Tibial nerve (tissue), 4 donors: ENCODE data around the gene GTF2F2. TPM values are rescaled to one million over a fixed set of nuclear protein-coding genes. Genes with fewer than 3 reads are reported as not detected.

ENCODE experiments used
- DNase-seq, 2 donors: peaks; one replicate each; pipeline ENCODE4 v3.0.0-alpha.2; 2019; ENCODE audit warnings: low spot score in 2 of 2
- H3K27ac ChIP-seq, 4 donors: fragments of 200-600 bp; sonication (generic) in 3 of 4; one replicate each; pipeline ENCODE4 v1.5.1; 2017 to 2019; ENCODE audit warnings: mild to moderate bottlenecking in 1 of 4
- H3K27me3 ChIP-seq, 2 donors: fragments of 200-600 bp; sonication (generic) in 1 of 2; one replicate each; pipeline versions ENCODE4 v1.5.1 to v1.6.0; 2017 to 2019
- H3K36me3 ChIP-seq, 3 donors: fragments of 200-600 bp; sonication (generic); one replicate each; pipeline ENCODE4 v1.5.1; 2018 to 2019
- H3K4me1 ChIP-seq, 4 donors: fragments of 200-600 bp; sonication (generic) in 3 of 4; one replicate each; pipeline ENCODE4 v1.5.1; 2017 to 2019
- H3K4me3 ChIP-seq, 4 donors: fragments of 200-600 bp; sonication (generic) in 3 of 4; one replicate each; pipeline ENCODE4 v1.5.1; 2017 to 2019; ENCODE audit warnings: mild to moderate bottlenecking in 1 of 4, moderate library complexity in 1 of 4
- H3K9me3 ChIP-seq, 4 donors: fragments of 200-600 bp; sonication (generic) in 3 of 4; one replicate each; pipeline ENCODE4 v1.5.1; 2017 to 2019
- CTCF ChIP-seq, 5 experiments: fragments of 200-600 bp in 3 of 5; fragments of 450-650 bp in 2 of 5; sonication (generic) in 3 of 5; IDR thresholded peaks; one replicate each; pipeline ENCODE4 v1.5.1; 2016 to 2019; ENCODE audit warnings: antibody characterized with exemption in 5 of 5, mild to moderate bottlenecking in 3 of 5, moderate library complexity in 2 of 5
- EP300 ChIP-seq, 2 donors: sonication (generic); formaldehyde crosslinking; IDR thresholded peaks; one replicate each; pipeline ENCODE4 v1.6.1; 2017; ENCODE audit warnings: antibody characterized with exemption in 2 of 2, mild to moderate bottlenecking in 1 of 2
- POLR2A ChIP-seq, 2 donors: fragments of 450-650 bp; IDR thresholded peaks; one replicate each; pipeline ENCODE4 v1.6.1; 2017; ENCODE audit warnings: antibody characterized with exemption in 2 of 2, mild to moderate bottlenecking in 2 of 2, moderate library complexity in 2 of 2
- WGBS, 2 donors: methylation state at CpG; one replicate each; pipeline ENCODE4 v1.1.5; 2018; 5-methylcytosine and 5-hydroxymethylcytosine counted together
- small RNA-seq: library from RNA; depleted of rRNA; stranded (forward); fragments of <200 nt; gene quantifications from one replicate; pipeline ENCODE3, GENCODE V24; 2016
- total RNA-seq, 4 donors: library from RNA; depleted of rRNA; stranded (reverse); fragments of >200 nt; gene quantifications; one replicate each; pipeline ENCODE4 v1.1.0, GENCODE V29; 2016

Gene GTF2F2
- total RNA-seq, 4 donors from 2014 or later: 20.2 to 28.8 (median 24.1) TPM

DNA sequence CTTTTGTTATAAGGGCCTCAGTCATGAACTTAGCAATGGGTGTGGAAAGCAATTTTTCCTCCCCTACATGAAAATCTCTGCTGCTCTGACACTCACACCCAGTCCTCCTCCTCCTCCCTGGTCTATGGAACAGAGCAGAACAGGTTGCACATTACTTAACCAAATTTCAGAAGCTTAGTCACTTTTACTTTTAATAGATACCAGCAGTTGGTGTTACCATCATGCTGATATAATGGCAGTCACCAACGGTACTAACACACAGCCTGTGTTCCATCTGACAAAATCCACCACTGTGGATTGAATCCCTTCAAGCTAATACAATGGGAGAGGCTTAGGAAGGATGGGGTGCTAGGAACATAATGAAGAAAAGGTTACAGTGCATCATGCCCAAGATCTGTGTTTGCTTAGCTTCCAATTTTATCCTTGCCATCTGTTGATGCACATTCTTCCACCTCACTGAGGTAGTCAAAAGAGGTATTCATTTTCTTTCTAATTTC is 210.9 kb downstream of the GTF2F2 start:
- TF ChIP-seq POLR2A (IDR thresholded peaks at IDR 0.05) (no peak), CTCF (IDR thresholded peaks at IDR 0.05) (no peak), EP300 (IDR thresholded peaks at IDR 0.05) (no peak)
- H3K36me3 ChIP-seq: peaks cover 0 to 26% (median 3%) of the 10 kb centered on the region in 3 donors
- H3K4me3 ChIP-seq: no peak overlapping the region
- H3K27ac ChIP-seq: peak overlapping the region in 1 of 4 donors; percentile 34
- no peaks in the 10 kb centered on the region for H3K27me3 ChIP-seq
- peaks cover 0 to 77% (median 40%) of the 10 kb centered on the region in 4 donors for H3K4me1 ChIP-seq
- 74 to 87% methylated on average over 1 of the region's 1 CpG for WGBS, 2 donors
- no peak for DNase-seq
- no peaks in the 10 kb centered on the region for H3K9me3 ChIP-seq

GRCh38 chr13:45331692-45332035 is 211.4 kb downstream of the GTF2F2 start:
- H3K27me3 ChIP-seq: no peaks in the 10 kb centered on the region
- H3K4me3 ChIP-seq: no peak overlapping the region
- TF ChIP-seq POLR2A (IDR thresholded peaks at IDR 0.05) (no peak), EP300 (IDR thresholded peaks at IDR 0.05) (no peak), CTCF (IDR thresholded peaks at IDR 0.05) (no peak)
- peak overlapping the region in 2 of 4 donors; percentile 34 to 75 for H3K27ac ChIP-seq
- DNase-seq: no peak
- H3K36me3 ChIP-seq: peaks cover 0 to 30% (median 3%) of the 10 kb centered on the region in 3 donors
- peaks cover 0 to 80% (median 38%) of the 10 kb centered on the region in 4 donors for H3K4me1 ChIP-seq
- no peaks in the 10 kb centered on the region for H3K9me3 ChIP-seq
- WGBS, 2 donors: 82 to 92% methylated on average over 3 of the region's 3 CpGs

DNA sequence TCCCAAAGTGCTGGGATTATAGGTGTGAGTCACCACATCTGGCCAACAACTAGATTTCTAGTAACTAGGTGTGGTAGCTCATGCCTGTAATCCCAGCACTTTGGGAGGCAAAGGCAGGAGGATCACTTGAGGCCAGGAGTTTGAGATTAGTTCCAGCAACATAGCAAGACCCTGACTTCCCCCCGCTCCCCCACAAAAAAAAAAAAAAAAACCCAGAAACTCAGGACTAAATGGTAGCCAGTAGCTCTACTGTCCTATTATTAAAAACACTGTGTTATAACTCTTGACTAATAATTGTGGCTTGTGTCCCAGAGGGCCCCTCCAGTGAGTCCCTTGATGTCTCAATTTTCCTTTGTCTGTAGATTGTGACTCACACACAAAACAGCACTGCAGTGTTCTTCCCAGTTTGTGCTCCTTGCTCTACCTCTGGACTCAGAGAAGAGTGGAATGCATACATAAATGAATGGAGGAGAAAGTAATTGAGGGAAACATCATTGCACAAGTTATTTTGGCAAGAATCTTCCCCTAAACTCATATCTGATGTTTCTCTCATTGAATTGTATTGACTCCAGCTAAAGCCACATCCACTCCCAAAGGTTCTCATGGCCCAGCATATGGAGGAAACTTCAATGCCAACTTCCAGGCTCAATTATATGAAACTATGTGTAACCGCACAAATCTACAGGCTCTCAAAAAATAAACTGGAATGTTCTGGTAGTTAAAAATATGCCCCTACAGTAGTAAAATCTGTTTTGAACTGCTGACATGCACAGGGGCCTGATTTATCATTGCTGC is 211.9 kb downstream of the GTF2F2 start:
- WGBS, 2 donors: 82 to 86% methylated on average over 2 of the region's 2 CpGs
- Histone ChIP-seq H3K4me1 (peaks cover 0 to 86% (median 39%) of the 10 kb centered on the region in 4 donors), H3K27ac (peak overlapping the region in 2 of 4 donors; percentile 34 to 75)

DNA sequence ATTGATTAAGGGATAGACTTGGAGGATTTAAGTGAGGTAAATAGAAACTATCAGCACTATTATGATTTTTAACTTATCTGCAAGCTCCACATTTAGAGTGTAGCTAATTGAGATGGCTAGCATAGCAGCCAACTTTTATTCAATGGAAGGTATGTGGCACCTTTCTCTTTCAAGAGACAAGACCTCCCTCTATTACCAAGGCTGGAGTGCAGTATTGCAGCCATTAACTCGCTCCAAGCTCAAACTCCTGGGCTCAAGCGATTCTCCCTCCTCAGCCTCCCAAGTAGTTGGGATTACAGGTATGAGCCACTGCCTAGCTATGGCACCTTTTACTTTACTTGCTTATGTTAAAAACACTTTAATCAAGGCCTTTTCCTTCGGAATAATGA is 212.5 kb downstream of the GTF2F2 start:
- Histone ChIP-seq H3K9me3 (no peaks in the 10 kb centered on the region), H3K27me3 (no peaks in the 10 kb centered on the region), H3K4me1 (peaks cover 0 to 89% (median 45%) of the 10 kb centered on the region in 4 donors), H3K4me3 (no peak overlapping the region), H3K36me3 (peaks cover 0 to 42% (median 11%) of the 10 kb centered on the region in 3 donors), H3K27ac (peak overlapping the region in 2 of 4 donors; percentile 34 to 75)
- TF ChIP-seq EP300 (IDR thresholded peaks at IDR 0.05) (no peak), CTCF (IDR thresholded peaks at IDR 0.05) (no peak), POLR2A (IDR thresholded peaks at IDR 0.05) (no peak)
- WGBS, 2 donors: 81 to 91% methylated on average over 3 of the region's 3 CpGs
- no peak for DNase-seq

More for the DNA sequence above, 211.9 kb downstream of the GTF2F2 start:
- TF ChIP-seq POLR2A (IDR thresholded peaks at IDR 0.05) (no peak), EP300 (IDR thresholded peaks at IDR 0.05) (peak in 1 of 2 donors; percentile 38)
- peak in 1 of 2 donors; percentile 24 for DNase-seq
- no peaks in the 10 kb centered on the region for H3K9me3 ChIP-seq
- H3K4me3 ChIP-seq: no peak overlapping the region
- no peaks in the 10 kb centered on the region for H3K27me3 ChIP-seq
- H3K36me3 ChIP-seq: peaks cover 0 to 36% (median 6%) of the 10 kb centered on the region in 3 donors

GRCh38 chr13:45333251-45333976 is 213.1 kb downstream of the GTF2F2 start:
- WGBS, 2 donors: 67 to 81% methylated on average over 3 of the region's 3 CpGs
- TF ChIP-seq POLR2A (IDR thresholded peaks at IDR 0.05): no peak
- TF ChIP-seq CTCF (IDR thresholded peaks at IDR 0.05): no peak
- no peak for TF ChIP-seq EP300 (IDR thresholded peaks at IDR 0.05)
- no peak for DNase-seq
- Histone ChIP-seq H3K4me3 (no peak overlapping the region), H3K27ac (peak overlapping the region in 1 of 4 donors; percentile 75), H3K4me1 (peaks cover 1 to 90% (median 51%) of the 10 kb centered on the region in 4 donors), H3K9me3 (no peaks in the 10 kb centered on the region), H3K27me3 (no peaks in the 10 kb centered on the region), H3K36me3 (peaks cover 0 to 48% (median 17%) of the 10 kb centered on the region in 3 donors)

Small RNA genes within 50 kb of the gene (small RNA-seq; reads per million reads assigned to genes)
- not detected for gene AL138693.1
- not detected for gene AL138963.2

Other genes starting within 250 kb of the GTF2F2 start
- 1 to 10 TPM; 2.7 to 4.4 (median 3.7) TPM for gene NUFIP1, start 131.0 kb upstream of the GTF2F2 start, total RNA-seq
- gene GPALPP1, start 131.0 kb upstream of the GTF2F2 start, total RNA-seq: 10 to 100 TPM; 22.7 to 50.1 (median 30.4) TPM
- 10 to 100 TPM in 2 of 4 donors, 1 to 10 TPM in 2; 3.0 to 14.4 (median 8.2) TPM for gene KCTD4, start 80.5 kb downstream of the GTF2F2 start, total RNA-seq
- gene TPT1, start 220.7 kb downstream of the GTF2F2 start, total RNA-seq: 1,000 to 10,000 TPM; 1,952 to 3,130 (median 2,235) TPM